GM12878 (cell line): Measurements from ENCODE around the gene ULBP3.

ENCODE experiments used
- EZH2 ChIP-seq: IDR thresholded peaks from 2 replicates; pipeline ENCODE4 v1.6.1; 2012; ENCODE audit warnings: low read depth, mild to moderate bottlenecking, control low read depth, inconsistent platforms, low read length, borderline replicate concordance; ENCODE audit not compliant: control insufficient read depth
- POLR2A ChIP-seq: IDR thresholded peaks from 2 replicates; pipeline ENCODE4 v1.6.1; 2011; ENCODE audit warnings: low read depth, mild to moderate bottlenecking, low read length
- POLR2AphosphoS5 ChIP-seq: IDR thresholded peaks from 2 replicates; pipeline ENCODE4 v1.6.1; 2011; ENCODE audit warnings: mild to moderate bottlenecking, low read length, inconsistent platforms
- SMC3 ChIP-seq: IDR thresholded peaks from 2 replicates; pipeline ENCODE4 v1.6.1; 2011; ENCODE audit warnings: low read length, improper control_type of control experiment, borderline replicate concordance
- SRF ChIP-seq, 2 experiments: IDR thresholded peaks; 2 replicates each; pipeline ENCODE4 v1.6.1; 2011; ENCODE audit warnings: low read depth in 2 of 2, low read length in 2 of 2, mild to moderate bottlenecking in 1 of 2, moderate library complexity in 1 of 2
- ZNF24 ChIP-seq: fragments of 450-650 bp; IDR thresholded peaks from 2 replicates; pipeline ENCODE4 v1.6.1; 2017; ENCODE audit warnings: antibody characterized with exemption, mild to moderate bottlenecking
- TF ChIP-seq, protein P1 (sequence below): IDR thresholded peaks from 2 replicates; pipeline ENCODE4 v1.6.1; 2012; ENCODE audit warnings: low read depth, low read length, improper control_type of control experiment
- TF ChIP-seq, protein P2 (sequence below): IDR thresholded peaks from 2 replicates; pipeline ENCODE4 v1.6.1; 2011; ENCODE audit warnings: mild to moderate bottlenecking, low read depth, low read length, moderate library complexity; ENCODE audit not compliant: insufficient replicate concordance
- TF ChIP-seq, protein P3 (sequence below), 3 experiments: IDR thresholded peaks in 2 of 3; conservative IDR thresholded peaks in 1 of 3; 2 replicates each; pipeline ENCODE4 v1.5.1; 2011; ENCODE audit warnings: low read depth in 3 of 3, low read length in 3 of 3, mild to moderate bottlenecking in 3 of 3, control low read depth in 2 of 3, moderate library complexity in 2 of 3, inconsistent platforms in 1 of 3, mixed read lengths in 1 of 3; ENCODE audit not compliant: control insufficient read depth in 2 of 3, insufficient read depth in 1 of 3; ENCODE audit errors: extremely low read depth in 1 of 3
- TF ChIP-seq, protein P4 (sequence below): IDR thresholded peaks from 2 replicates; pipeline ENCODE4 v1.6.1; 2011; ENCODE audit warnings: borderline replicate concordance, low read depth, mild to moderate bottlenecking, moderate library complexity, mixed read lengths, low read length; ENCODE audit not compliant: insufficient read depth; ENCODE audit errors: extremely low read length
- TF ChIP-seq, protein P5 (sequence below): fragments of 450-650 bp; IDR thresholded peaks from 2 replicates; pipeline ENCODE4 v1.6.1; 2017; ENCODE audit warnings: mild to moderate bottlenecking
- TF ChIP-seq, protein P6 (sequence below): IDR thresholded peaks from 2 replicates; pipeline ENCODE4 v1.6.1; 2012; ENCODE audit warnings: mild to moderate bottlenecking, low read depth, low read length

DNA sequence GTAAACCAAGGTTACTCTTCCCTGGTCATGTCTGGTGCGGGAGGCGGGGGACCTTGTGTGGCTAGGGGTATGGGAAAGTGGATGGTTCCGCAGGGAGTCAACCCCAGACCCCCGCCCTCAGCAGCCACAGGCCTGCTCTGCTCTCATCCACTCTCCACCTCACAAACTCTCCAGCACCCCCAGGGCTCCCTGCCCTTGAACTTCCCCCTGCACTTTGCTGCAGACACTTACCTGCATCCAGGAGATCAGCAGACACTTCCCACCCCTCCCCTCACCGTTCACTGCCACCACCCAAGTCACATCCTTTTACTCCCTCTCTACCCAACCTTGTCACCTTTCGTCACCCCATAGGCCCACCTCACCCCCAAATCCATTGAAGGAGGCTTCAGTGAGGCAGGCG is 39.6 kb downstream of the ULBP3 start:
- TF ChIP-seq, protein P1, sequence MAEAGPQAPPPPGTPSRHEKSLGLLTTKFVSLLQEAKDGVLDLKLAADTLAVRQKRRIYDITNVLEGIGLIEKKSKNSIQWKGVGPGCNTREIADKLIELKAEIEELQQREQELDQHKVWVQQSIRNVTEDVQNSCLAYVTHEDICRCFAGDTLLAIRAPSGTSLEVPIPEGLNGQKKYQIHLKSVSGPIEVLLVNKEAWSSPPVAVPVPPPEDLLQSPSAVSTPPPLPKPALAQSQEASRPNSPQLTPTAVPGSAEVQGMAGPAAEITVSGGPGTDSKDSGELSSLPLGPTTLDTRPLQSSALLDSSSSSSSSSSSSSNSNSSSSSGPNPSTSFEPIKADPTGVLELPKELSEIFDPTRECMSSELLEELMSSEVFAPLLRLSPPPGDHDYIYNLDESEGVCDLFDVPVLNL, result no peak
- TF ChIP-seq, protein P2, sequence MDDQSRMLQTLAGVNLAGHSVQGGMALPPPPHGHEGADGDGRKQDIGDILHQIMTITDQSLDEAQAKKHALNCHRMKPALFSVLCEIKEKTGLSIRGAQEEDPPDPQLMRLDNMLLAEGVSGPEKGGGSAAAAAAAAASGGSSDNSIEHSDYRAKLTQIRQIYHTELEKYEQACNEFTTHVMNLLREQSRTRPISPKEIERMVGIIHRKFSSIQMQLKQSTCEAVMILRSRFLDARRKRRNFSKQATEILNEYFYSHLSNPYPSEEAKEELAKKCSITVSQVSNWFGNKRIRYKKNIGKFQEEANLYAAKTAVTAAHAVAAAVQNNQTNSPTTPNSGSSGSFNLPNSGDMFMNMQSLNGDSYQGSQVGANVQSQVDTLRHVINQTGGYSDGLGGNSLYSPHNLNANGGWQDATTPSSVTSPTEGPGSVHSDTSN, result no peak
- TF ChIP-seq SRF (IDR thresholded peaks at IDR 0.05; ENCODE audit: low read depth in 2 of 2, low read length in 2 of 2) (no peak), POLR2A (no peak), ZNF24 (no peak), POLR2AphosphoS5 (no peak), EZH2 (no peak), SMC3 (no peak)
- TF ChIP-seq, protein P3, sequence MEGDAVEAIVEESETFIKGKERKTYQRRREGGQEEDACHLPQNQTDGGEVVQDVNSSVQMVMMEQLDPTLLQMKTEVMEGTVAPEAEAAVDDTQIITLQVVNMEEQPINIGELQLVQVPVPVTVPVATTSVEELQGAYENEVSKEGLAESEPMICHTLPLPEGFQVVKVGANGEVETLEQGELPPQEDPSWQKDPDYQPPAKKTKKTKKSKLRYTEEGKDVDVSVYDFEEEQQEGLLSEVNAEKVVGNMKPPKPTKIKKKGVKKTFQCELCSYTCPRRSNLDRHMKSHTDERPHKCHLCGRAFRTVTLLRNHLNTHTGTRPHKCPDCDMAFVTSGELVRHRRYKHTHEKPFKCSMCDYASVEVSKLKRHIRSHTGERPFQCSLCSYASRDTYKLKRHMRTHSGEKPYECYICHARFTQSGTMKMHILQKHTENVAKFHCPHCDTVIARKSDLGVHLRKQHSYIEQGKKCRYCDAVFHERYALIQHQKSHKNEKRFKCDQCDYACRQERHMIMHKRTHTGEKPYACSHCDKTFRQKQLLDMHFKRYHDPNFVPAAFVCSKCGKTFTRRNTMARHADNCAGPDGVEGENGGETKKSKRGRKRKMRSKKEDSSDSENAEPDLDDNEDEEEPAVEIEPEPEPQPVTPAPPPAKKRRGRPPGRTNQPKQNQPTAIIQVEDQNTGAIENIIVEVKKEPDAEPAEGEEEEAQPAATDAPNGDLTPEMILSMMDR (IDR thresholded peaks at IDR 0.05 in 2 of 3, conservative IDR thresholded peaks at IDR 0.05 in 1 of 3; ENCODE audit: control insufficient read depth in 2 of 3, extremely low read depth in 1 of 3, insufficient read depth in 1 of 3, low read depth in 3 of 3, low read length in 3 of 3), result no peak
- TF ChIP-seq, protein P4, sequence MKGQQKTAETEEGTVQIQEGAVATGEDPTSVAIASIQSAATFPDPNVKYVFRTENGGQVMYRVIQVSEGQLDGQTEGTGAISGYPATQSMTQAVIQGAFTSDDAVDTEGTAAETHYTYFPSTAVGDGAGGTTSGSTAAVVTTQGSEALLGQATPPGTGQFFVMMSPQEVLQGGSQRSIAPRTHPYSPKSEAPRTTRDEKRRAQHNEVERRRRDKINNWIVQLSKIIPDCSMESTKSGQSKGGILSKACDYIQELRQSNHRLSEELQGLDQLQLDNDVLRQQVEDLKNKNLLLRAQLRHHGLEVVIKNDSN, result no peak
- TF ChIP-seq, protein P5, sequence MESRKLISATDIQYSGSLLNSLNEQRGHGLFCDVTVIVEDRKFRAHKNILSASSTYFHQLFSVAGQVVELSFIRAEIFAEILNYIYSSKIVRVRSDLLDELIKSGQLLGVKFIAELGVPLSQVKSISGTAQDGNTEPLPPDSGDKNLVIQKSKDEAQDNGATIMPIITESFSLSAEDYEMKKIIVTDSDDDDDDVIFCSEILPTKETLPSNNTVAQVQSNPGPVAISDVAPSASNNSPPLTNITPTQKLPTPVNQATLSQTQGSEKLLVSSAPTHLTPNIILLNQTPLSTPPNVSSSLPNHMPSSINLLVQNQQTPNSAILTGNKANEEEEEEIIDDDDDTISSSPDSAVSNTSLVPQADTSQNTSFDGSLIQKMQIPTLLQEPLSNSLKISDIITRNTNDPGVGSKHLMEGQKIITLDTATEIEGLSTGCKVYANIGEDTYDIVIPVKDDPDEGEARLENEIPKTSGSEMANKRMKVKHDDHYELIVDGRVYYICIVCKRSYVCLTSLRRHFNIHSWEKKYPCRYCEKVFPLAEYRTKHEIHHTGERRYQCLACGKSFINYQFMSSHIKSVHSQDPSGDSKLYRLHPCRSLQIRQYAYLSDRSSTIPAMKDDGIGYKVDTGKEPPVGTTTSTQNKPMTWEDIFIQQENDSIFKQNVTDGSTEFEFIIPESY, result no peak
- TF ChIP-seq, protein P6, sequence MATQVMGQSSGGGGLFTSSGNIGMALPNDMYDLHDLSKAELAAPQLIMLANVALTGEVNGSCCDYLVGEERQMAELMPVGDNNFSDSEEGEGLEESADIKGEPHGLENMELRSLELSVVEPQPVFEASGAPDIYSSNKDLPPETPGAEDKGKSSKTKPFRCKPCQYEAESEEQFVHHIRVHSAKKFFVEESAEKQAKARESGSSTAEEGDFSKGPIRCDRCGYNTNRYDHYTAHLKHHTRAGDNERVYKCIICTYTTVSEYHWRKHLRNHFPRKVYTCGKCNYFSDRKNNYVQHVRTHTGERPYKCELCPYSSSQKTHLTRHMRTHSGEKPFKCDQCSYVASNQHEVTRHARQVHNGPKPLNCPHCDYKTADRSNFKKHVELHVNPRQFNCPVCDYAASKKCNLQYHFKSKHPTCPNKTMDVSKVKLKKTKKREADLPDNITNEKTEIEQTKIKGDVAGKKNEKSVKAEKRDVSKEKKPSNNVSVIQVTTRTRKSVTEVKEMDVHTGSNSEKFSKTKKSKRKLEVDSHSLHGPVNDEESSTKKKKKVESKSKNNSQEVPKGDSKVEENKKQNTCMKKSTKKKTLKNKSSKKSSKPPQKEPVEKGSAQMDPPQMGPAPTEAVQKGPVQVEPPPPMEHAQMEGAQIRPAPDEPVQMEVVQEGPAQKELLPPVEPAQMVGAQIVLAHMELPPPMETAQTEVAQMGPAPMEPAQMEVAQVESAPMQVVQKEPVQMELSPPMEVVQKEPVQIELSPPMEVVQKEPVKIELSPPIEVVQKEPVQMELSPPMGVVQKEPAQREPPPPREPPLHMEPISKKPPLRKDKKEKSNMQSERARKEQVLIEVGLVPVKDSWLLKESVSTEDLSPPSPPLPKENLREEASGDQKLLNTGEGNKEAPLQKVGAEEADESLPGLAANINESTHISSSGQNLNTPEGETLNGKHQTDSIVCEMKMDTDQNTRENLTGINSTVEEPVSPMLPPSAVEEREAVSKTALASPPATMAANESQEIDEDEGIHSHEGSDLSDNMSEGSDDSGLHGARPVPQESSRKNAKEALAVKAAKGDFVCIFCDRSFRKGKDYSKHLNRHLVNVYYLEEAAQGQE, result no peak
